T47D (cell line): ENCODE data around the gene NPAS3.

ENCODE experiments used
- DNase-seq, 2 experiments: peaks; one replicate each; pipeline versions ENCODE4 v3.0.0 to v3.0.0-alpha.2; 2011 to 2012; ENCODE audit warnings: low read depth in 1 of 2, low spot score in 1 of 2
- JUND ChIP-seq: IDR thresholded peaks from 2 replicates; pipeline ENCODE4 v1.6.1; 2012; ENCODE audit warnings: low read depth
- in situ Hi-C: cut with HindIII; loops from 2 replicates; pipeline ENCODE4 v1.10.0; 2016; ENCODE audit warnings: low sequenced_read_pairs, low pct_unique_long_range_greater_than_20kb

Gene NPAS3

GRCh38 chr14:33131801-33132200, 193.1 kb downstream of the NPAS3 start:
- no peak for TF ChIP-seq JUND
- in situ Hi-C loops = no loop called here
- no peak for DNase-seq

GRCh38 chr14:33134162-33134561, 195.5 kb downstream of the NPAS3 start:
- in situ Hi-C loops = no loop called here
- no peak for DNase-seq
- TF ChIP-seq JUND = no peak

DNA sequence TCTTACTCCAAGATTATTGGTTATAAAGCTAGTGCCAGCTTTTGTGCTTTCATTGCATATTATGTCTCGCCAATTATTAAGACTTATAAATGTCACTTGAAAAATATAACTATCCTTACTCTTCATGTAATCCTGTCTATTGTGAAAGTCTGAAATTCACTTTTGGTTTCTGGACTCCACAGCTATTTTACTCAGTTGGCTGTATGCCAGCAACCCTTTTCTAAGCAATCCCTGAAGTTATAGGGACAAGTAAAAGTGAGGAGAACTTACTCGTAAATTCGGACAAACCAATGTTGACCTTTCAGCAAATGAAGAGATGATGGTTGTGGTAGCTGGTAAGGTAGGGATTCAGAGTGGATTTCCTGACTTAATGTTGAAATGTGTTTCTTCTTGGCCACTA, 196.3 kb downstream of the NPAS3 start:
- no peak for TF ChIP-seq JUND
- DNase-seq = no peak
- in situ Hi-C loops = no loop called here

- in situ Hi-C loops = no loop called here
- no peak for TF ChIP-seq JUND
- no peak for DNase-seq
Observed at GRCh38 chr14:33150666-33151428, 212.2 kb downstream of the NPAS3 start.

DNA sequence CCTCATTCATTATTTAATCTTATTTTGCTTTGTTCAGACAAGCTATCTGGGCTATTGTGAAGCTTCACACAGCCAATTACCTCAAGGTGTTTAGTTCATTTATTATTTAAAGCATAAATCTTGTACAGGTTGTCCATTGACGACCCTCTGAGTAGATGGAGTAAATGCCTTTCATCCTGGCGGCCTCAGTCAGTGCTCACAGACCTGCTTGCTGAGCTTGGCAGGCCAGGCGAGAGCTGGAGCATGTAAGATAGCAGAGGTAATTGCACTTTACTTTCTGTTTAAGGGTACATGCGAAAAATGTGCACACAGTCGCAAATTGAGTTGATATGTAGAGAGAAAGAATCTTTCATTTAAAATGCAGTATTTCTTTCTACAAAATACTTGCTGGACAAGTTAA, 224.4 kb downstream of the NPAS3 start:
- in situ Hi-C loops = no loop called here
- DNase-seq = no peak
- no peak for TF ChIP-seq JUND

GRCh38 chr14:33163600-33163999, 224.9 kb downstream of the NPAS3 start:
- DNase-seq = no peak
- no peak for TF ChIP-seq JUND
- in situ Hi-C loops = no loop called here

DNA sequence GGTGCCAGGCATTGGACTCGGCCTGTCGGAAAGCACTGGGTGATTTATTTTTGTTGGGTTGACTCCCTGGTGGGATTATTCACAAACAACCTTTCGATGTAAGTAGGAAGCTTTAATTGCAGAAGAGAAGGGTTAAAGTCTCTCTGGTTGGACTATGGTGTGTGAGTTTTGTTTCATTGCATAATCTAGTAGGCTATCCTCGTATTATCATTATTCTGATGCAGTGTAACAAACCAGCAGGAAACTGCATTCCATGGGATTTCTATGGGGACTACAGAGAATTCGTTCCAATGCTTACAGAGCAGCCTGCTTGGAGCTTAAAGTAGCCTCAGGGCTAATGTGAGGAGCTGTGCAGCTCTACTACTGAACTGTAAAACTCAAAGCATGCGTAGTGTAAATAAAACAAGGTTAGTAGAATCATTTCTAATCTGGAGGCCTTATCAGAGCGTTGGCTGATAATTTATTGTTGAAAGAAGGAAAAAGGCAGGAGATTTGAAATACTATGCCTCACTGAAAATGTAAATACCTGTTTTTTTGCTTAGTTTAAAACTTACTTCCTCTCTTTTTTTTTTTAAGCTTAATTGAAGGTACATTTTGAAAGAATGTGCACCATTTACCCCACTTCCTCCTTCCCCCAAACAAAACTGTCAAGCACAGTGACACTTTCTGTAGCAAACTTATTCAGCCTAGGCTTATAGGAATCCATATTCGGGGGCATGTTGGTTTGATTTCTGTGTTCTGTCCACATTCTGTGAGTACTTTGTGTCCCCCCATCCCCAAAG, 226.7 kb downstream of the NPAS3 start:
- in situ Hi-C loops = no loop called here

DNA sequence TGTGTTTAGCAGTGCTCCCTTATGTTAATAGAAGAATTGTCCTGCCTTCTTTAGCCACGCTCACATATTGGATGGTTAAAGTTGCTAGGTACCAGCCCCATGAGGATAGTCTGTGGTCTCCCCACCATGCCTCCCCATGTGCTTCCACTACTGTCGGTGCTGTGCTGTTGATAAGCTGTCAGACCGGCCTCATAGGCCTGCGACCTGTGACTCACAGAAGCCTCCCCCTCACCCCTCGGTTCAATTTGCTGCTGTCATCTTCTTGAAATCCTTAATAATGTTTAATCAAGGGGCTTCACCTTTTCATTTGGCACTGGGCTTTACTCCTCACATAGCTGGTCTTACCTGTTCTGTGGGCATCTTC, 227.2 kb downstream of the NPAS3 start:
- no peak for DNase-seq
- TF ChIP-seq JUND = no peak
- in situ Hi-C loops = no loop called here

More for the DNA sequence above, 226.7 kb downstream of the NPAS3 start:
- no peak for TF ChIP-seq JUND
- peak in 1 of 2 experiments; percentile 34 for DNase-seq

DNA sequence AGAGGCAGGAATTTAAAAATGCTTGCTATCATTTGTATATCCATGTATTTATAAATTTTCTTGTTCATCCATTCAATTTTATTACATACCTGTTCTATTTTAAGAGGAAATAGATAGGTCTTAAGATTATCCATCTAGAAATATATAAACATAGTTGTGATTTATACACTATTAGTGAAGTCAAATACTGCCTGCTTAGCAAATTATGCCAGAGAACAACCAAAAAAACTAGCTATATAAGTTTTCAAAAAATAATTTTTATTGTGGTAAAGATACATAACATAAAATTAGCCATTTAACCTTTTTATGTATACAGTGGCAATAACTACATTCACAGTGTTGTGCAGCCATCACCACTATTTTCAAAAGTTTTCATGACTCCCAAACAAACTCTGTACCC, 237.3 kb downstream of the NPAS3 start:
- in situ Hi-C loops = no loop called here
- TF ChIP-seq JUND = no peak
- DNase-seq = no peak

GRCh38 chr14:33184587-33184986, 245.9 kb downstream of the NPAS3 start:
- no peak for TF ChIP-seq JUND
- peak in 1 of 2 experiments; percentile 33 for DNase-seq
- in situ Hi-C loops = no loop called here

DNA sequence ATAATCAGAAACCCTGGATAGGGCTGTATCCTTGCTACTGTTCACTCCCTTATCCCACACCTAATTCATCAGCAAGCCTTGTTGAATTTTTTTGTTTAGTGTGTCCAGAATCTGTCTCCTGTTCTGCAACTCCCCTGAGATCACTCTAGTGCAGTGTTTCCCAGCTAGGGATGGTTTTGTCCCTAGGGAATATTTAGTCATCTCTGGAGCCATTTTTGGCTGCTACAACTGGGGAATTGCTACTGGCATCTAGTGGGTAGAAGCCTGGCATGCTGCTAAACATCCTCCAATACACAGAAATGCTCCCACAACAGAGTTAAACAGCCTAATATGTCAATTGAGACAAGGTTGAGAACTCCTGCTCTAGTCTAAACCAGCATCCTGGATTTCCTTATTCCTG, 248.0 kb downstream of the NPAS3 start:
- no peak for TF ChIP-seq JUND
- in situ Hi-C loops = no loop called here
- DNase-seq = no peak

GRCh38 chr14:33188880-33189279, 250.2 kb downstream of the NPAS3 start:
- in situ Hi-C loops = no loop called here
- no peak for DNase-seq
- no peak for TF ChIP-seq JUND

GRCh38 chr14:33191855-33192254, 253.2 kb downstream of the NPAS3 start:
- DNase-seq = no peak
- no peak for TF ChIP-seq JUND
- in situ Hi-C loops = no loop called here
